Measurements from ENCODE around the gene DPRX.

Gene DPRX

DNA sequence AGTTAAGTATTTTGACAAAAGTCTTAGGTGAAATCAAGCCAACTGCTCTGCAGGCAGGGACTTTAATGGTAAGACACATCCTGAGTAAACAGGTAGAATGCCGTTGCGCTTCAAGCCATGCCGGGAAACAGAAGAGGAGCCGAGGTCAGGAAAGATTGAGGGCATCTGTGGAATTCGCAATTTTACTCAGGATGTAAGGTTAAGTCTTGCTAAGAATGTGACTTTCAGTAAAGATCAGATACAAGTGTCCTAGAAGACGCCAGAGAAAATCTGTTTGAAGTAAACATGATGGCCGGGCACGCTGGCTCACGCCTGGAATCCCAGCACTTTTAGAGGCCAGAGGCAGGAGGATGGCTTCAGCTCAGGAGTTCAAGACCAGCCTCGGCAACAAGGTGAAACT, 33.4 kb upstream of the DPRX start:
- Histone ChIP-seq H3K27me3 (ENCODE audit: insufficient read depth, insufficient read length) (no peaks in the 10 kb centered on the region), H3K9me3 (ENCODE audit: insufficient read depth, low read length) (no peaks in the 10 kb centered on the region), H3K36me3 (ENCODE audit: insufficient read depth, insufficient read length, low read length) (no peaks in the 10 kb centered on the region), H3K4me3 (ENCODE audit: insufficient read length, low read depth) (no peak overlapping the region), H3K9ac (ENCODE audit: insufficient read length, low read depth) (peak overlapping the region; percentile 13), H3K4me1 (ENCODE audit: insufficient read depth, insufficient read length) (peaks cover 17% of the 10 kb centered on the region)
- DNase-seq (ENCODE audit: low read depth, low spot score) = no peak
- TF ChIP-seq ZNF274 (IDR thresholded peaks at IDR 0.05; ENCODE audit: low read depth, low read length) (no peak), SUZ12 (IDR thresholded peaks at IDR 0.05; ENCODE audit: extremely low read depth, insufficient read depth, insufficient read length) (no peak), YY1 (IDR thresholded peaks at IDR 0.05; ENCODE audit: insufficient read depth, insufficient read length) (no peak)

- Histone ChIP-seq H3K4me3 (ENCODE audit: insufficient read length, low read depth) (no peak overlapping the region), H3K9me3 (ENCODE audit: insufficient read depth, low read length) (no peaks in the 10 kb centered on the region), H3K4me1 (ENCODE audit: insufficient read depth, insufficient read length) (peaks cover 7% of the 10 kb centered on the region), H3K9ac (ENCODE audit: insufficient read length, low read depth) (no peak overlapping the region), H3K27me3 (ENCODE audit: insufficient read depth, insufficient read length) (no peaks in the 10 kb centered on the region), H3K36me3 (ENCODE audit: insufficient read depth, insufficient read length, low read length) (no peaks in the 10 kb centered on the region)
- no peak for TF ChIP-seq SUZ12 (IDR thresholded peaks at IDR 0.05; ENCODE audit: extremely low read depth, insufficient read depth, insufficient read length)
- TF ChIP-seq YY1 (IDR thresholded peaks at IDR 0.05; ENCODE audit: insufficient read depth, insufficient read length) = no peak
- TF ChIP-seq ZNF274 (IDR thresholded peaks at IDR 0.05; ENCODE audit: low read depth, low read length) = no peak
- DNase-seq (ENCODE audit: low read depth, low spot score) = no peak
These were observed 31.6 kb upstream of the DPRX start for GRCh38 chr19:53600217-53600616.

- no peaks in the 10 kb centered on the region for H3K36me3 ChIP-seq (ENCODE audit: insufficient read depth, insufficient read length, low read length)
- H3K4me3 ChIP-seq (ENCODE audit: insufficient read length, low read depth) = no peak overlapping the region
- no peak for DNase-seq (ENCODE audit: low read depth, low spot score)
- H3K4me1 ChIP-seq (ENCODE audit: insufficient read depth, insufficient read length) = peaks cover under 1% of the 10 kb centered on the region
- TF ChIP-seq ZNF274 (IDR thresholded peaks at IDR 0.05; ENCODE audit: low read depth, low read length) (no peak), SUZ12 (IDR thresholded peaks at IDR 0.05; ENCODE audit: extremely low read depth, insufficient read depth, insufficient read length) (no peak), YY1 (IDR thresholded peaks at IDR 0.05; ENCODE audit: insufficient read depth, insufficient read length) (no peak)
- no peak overlapping the region for H3K9ac ChIP-seq (ENCODE audit: insufficient read length, low read depth)
- H3K9me3 ChIP-seq (ENCODE audit: insufficient read depth, low read length) = no peaks in the 10 kb centered on the region
- H3K27me3 ChIP-seq (ENCODE audit: insufficient read depth, insufficient read length) = no peaks in the 10 kb centered on the region
These were observed 25.8 kb upstream of the DPRX start for GRCh38 chr19:53606031-53606430.

DNA sequence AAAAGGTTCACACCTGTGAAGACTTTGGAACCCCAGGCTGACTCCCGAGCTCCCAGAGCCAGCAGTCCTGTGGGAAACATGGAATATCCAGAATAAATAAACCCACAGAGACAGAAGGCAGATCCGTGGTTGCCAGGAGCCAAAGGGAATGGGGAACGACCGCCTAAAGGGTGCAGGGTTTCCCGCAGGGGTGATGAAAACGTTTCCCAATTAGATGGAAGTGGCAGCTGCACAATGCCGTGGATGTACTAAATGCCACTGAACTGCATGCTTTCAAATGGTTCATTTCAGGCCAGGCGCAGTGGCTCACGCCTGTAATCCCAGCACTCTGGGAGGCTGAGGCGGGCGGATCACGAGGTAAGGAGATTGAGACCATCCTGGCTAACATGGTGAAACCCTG, 23.4 kb upstream of the DPRX start:
- peaks cover 2% of the 10 kb centered on the region for H3K4me1 ChIP-seq (ENCODE audit: insufficient read depth, insufficient read length)
- no peaks in the 10 kb centered on the region for H3K9me3 ChIP-seq (ENCODE audit: insufficient read depth, low read length)
- H3K36me3 ChIP-seq (ENCODE audit: insufficient read depth, insufficient read length, low read length) = no peaks in the 10 kb centered on the region
- H3K4me3 ChIP-seq (ENCODE audit: insufficient read length, low read depth) = no peak overlapping the region
- no peak for DNase-seq (ENCODE audit: low read depth, low spot score)
- H3K9ac ChIP-seq (ENCODE audit: insufficient read length, low read depth) = no peak overlapping the region
- no peaks in the 10 kb centered on the region for H3K27me3 ChIP-seq (ENCODE audit: insufficient read depth, insufficient read length)
- TF ChIP-seq YY1 (IDR thresholded peaks at IDR 0.05; ENCODE audit: insufficient read depth, insufficient read length) (no peak), SUZ12 (IDR thresholded peaks at IDR 0.05; ENCODE audit: extremely low read depth, insufficient read depth, insufficient read length) (no peak), ZNF274 (IDR thresholded peaks at IDR 0.05; ENCODE audit: low read depth, low read length) (no peak)

DNA sequence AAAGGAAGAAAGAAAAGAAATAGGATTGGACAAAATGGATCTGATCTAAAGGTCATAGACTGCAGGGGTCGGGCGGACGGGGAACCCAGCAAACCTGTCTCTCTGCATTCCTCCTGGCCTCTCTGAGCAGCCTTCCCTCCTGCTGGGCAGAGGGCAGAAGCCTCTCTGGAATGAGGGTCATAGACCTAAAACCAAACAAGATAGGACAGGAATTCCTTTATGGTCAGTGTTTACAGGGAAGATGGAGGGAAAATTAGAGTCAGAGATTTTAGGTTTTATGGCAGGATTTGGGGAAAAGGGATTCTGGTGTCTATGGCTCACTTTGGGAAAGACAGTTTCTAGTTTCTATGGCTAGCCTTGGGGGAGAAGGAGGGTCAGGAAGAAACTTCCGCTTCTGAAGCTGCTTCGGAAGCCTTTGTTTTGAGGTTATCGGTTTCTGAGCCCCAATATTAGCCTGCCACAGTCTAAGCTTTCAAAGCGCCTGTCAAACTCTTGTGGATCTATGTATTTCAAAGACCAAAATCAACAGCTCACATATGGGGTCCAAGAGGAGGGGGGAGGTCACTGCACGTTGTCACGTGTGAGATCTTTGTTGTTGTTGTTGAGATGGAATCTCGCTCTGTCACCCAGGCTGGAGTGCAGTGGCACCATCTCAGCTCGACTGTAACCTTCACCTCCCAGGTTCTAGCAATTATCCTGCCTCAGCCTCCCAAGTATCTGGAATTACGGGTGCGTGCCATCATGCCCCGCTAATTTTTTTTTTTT, 18.9 kb upstream of the DPRX start:
- peaks cover 2% of the 10 kb centered on the region for H3K4me1 ChIP-seq (ENCODE audit: insufficient read depth, insufficient read length)
- DNase-seq (ENCODE audit: low read depth, low spot score) = no peak
- no peak overlapping the region for H3K9ac ChIP-seq (ENCODE audit: insufficient read length, low read depth)
- no peaks in the 10 kb centered on the region for H3K36me3 ChIP-seq (ENCODE audit: insufficient read depth, insufficient read length, low read length)
- no peaks in the 10 kb centered on the region for H3K27me3 ChIP-seq (ENCODE audit: insufficient read depth, insufficient read length)
- H3K4me3 ChIP-seq (ENCODE audit: insufficient read length, low read depth) = no peak overlapping the region
- H3K9me3 ChIP-seq (ENCODE audit: insufficient read depth, low read length) = no peaks in the 10 kb centered on the region
- TF ChIP-seq SUZ12 (IDR thresholded peaks at IDR 0.05; ENCODE audit: extremely low read depth, insufficient read depth, insufficient read length) = no peak
- TF ChIP-seq ZNF274 (IDR thresholded peaks at IDR 0.05; ENCODE audit: low read depth, low read length) = no peak
- no peak for TF ChIP-seq YY1 (IDR thresholded peaks at IDR 0.05; ENCODE audit: insufficient read depth, insufficient read length)

DNA sequence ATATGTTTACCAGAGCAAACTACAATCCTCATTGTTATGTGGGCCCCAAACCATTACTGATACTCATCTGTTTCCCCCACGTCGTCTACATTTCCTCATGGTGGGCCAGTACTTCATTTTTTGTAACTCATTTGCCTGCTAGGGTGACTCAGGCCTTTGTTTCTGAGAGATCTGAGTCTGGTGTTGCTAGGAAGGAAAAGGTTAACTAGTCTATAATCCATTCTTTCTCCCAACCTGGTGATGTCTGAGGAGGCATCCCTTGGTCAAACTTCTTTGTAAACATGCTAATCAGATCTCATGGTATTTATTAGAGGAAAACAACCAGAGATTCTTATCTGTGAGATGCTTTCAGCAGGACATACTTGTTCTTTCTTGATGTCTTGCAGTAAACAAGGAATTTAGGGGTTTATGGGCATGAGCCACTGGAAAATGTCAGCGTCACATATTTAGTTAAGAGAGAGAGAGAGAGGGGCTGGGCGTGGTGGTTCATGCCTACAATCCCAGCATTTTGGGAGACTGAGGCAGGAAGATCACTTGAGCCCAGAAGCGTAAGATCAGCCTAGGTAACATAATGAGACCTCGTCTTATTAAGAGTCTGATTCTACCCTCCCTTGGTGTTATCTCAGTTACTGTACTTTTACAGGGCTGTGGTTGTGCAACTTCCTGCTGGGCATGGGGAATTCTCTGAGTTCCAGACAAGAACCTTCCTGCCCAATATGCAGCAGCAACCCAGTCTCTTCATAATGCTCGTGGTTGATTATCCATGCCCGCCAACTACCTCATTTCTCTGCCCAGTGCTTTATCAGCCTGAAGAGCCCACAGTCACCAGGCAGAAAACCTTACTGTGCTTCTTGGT, 9.7 kb upstream of the DPRX start:
- H3K36me3 ChIP-seq (ENCODE audit: insufficient read depth, insufficient read length, low read length) = no peaks in the 10 kb centered on the region
- no peaks in the 10 kb centered on the region for H3K4me1 ChIP-seq (ENCODE audit: insufficient read depth, insufficient read length)
- DNase-seq (ENCODE audit: low read depth, low spot score) = peak; percentile 3
- H3K4me3 ChIP-seq (ENCODE audit: insufficient read length, low read depth) = no peak overlapping the region
- no peak for TF ChIP-seq SUZ12 (IDR thresholded peaks at IDR 0.05; ENCODE audit: extremely low read depth, insufficient read depth, insufficient read length)
- TF ChIP-seq YY1 (IDR thresholded peaks at IDR 0.05; ENCODE audit: insufficient read depth, insufficient read length) = no peak
- TF ChIP-seq ZNF274 (IDR thresholded peaks at IDR 0.05; ENCODE audit: low read depth, low read length) = no peak
- no peaks in the 10 kb centered on the region for H3K9me3 ChIP-seq (ENCODE audit: insufficient read depth, low read length)
- H3K9ac ChIP-seq (ENCODE audit: insufficient read length, low read depth) = no peak overlapping the region
- H3K27me3 ChIP-seq (ENCODE audit: insufficient read depth, insufficient read length) = no peaks in the 10 kb centered on the region

Measured in NT2/D1 (cell line).